Loucy (cell line): ENCODE results near the gene PTGER1.

Experiments
- CTCF ChIP-seq: fragments of 200-600 bp; sonication (generic); conservative IDR thresholded peaks from 2 replicates; pipeline ENCODE4 v1.5.1; 2014; ENCODE audit warnings: mild to moderate bottlenecking, antibody characterized with exemption, low read length
- EZH2phosphoT487 ChIP-seq: fragments of 200-600 bp; IDR thresholded peaks from 2 replicates; pipeline ENCODE4 v1.6.1; 2018; ENCODE audit warnings: antibody characterized with exemption, mild to moderate bottlenecking, moderate library complexity, borderline replicate concordance

- TF ChIP-seq CTCF (no peak), EZH2phosphoT487 (no peak)
These were observed 3.5 kb downstream of the PTGER1 start for GRCh38 chr19:14471436-14472187.
